Kidney tubule cell (primary cell): Measurements from ENCODE around the gene PRDM11.
A peak's percentile ranks its signal among the peaks of the same experiment; 100 is the strongest.

Experiments
- DNase-seq: peaks from one replicate; pipeline ENCODE4 v3.0.0-alpha.2; 2018; ENCODE audit warnings: low spot score

Gene PRDM11

DNA sequence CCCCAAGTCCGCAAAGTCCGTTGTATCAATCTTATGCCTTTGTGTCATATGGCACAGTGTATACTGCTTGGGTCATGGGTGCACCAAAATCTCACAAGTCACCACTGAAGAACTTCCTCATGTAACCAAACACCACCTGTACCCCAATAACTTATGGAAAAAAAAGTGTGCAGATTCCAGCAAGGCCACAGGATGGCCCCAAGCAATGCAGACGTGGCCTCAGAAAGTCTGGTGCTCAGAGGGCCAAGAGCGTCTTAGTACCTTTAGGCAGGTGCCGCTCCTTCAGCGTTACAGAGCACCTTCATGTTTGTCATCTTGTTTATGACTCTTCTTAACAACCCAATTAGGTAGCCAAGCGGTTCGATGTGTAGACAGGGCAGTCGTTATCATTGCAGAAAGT is 65.3 kb downstream of the PRDM11 start:
- DNase-seq: no peak

DNA sequence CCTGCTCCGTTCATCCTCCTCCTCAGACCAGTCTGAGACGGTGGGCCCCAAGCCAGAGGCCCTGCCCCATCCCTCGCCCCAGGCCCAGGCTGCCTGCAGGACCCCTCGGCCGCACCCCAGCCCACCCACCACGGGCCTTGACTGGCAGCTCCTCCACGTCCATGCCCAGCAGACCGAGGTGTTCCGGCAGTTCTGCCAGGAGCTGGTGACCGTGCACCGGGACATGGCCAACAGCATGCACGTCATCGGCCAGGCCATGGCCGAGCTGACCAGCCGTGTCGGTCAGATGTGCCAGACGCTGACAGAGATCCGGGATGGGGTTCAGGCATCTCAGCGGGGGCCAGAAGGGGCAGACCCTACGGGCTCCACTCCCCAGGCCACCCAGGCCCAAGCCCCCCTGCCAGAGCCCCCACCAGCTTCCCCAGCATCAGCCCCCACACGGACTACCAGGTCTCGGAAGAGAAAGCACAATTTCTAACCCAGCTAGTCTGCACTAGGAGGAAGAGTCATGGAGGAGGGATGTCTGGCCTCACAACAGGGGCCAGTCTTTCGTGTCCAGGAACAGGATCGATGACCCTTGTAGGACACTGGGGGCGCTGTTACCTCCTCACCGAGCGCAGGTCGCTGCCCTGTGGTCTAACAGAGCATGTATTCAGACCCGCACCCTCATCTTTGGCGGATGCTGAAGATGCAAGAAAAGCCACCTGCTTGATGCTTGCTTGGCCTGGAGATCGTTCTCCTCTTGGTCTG is 66.3 kb downstream of the PRDM11 start:
- no peak for DNase-seq

DNA sequence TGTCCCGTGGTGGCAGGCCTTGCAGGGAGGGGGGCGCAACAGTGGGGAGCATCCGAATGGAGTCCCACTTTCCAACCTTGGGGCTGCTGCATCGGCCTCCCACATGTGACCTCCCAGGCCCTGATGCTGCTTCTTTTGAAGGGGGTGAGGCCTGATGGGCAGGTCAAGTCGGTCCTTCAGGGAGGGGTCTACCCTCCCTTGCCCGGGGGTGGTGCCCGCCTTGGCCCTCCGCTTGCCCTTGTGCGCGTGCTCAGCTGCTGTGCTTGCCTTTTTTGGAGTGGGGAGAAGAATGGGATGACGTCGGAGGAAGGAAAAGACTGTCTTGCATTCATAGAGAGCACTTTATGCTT is 66.9 kb downstream of the PRDM11 start:
- DNase-seq: no peak

DNA sequence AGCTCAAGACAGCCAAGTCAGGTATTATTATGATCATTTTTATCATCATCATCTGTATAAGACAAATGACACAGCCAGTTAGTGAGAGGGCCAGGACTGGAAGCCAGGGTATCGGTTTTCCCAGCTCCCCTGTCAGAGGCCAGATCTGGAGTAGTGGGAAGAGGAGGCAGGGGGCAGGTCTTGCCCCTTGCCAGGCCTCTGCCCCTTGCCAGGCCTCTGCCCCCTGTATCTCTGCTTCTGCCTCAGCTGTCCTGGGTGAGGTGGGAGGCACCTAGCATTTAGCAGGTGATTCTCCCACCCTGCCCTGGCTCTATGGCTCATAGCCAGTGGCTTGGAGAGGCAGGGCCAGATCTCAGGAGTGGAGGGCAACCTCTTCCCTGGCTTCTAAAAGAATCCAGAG is 67.3 kb downstream of the PRDM11 start:
- no peak for DNase-seq

DNA sequence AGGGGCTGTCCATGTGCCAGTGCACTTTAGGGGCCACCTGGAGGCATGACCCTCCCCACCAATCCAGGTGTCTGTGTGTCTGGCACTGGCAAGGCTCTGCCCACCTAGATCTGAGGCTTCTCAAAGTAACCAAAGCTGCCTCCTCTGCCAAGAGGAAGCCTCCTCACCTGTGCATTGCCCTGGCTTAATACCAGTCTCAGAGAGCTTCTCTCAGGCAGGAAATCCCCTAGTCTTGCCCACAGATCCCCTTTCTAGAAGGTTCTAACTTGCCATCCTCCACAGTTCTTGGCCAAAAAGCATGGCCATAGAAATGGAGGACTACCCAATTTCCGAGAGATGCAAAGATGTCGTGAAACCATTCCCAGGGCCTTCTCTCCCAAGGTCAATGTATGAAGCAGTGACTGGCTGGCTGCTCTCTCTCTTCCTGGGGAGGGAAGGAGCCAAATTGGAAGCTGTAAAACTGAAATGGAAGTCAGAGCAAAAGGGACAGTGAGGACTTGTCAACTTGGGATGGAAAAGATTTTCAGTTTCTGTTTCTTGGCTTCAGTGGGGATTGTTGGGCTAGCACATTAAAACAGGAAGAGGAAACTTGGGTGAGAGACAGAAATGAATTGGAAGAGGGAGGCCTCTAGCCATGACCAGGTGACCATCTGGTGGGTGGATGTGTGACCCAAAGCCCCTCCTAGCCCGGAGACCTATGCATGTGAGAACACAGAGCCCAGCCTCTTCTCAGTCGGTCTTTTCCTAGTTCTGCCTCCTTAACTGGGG is 68.8 kb downstream of the PRDM11 start:
- no peak for DNase-seq

DNA sequence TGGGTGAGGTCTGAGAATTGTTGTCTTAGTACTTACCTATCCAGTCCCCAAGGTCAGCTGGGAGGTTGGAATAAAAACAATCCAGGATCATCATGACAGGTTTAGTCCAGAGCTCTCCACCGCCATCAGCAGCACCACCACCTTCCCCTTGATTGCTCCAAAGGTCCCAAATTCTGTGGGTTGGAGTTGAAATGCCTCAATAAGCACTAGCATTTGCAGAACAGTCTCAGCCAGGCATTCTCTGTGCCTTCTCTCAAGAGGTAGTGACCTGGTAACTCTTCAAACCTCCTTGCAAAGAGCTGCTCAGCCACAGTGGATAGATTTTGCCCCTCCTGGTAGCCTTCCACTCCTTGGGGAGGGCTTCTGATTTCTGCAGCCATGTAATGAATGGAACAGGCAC is 69.6 kb downstream of the PRDM11 start:
- no peak for DNase-seq

DNA sequence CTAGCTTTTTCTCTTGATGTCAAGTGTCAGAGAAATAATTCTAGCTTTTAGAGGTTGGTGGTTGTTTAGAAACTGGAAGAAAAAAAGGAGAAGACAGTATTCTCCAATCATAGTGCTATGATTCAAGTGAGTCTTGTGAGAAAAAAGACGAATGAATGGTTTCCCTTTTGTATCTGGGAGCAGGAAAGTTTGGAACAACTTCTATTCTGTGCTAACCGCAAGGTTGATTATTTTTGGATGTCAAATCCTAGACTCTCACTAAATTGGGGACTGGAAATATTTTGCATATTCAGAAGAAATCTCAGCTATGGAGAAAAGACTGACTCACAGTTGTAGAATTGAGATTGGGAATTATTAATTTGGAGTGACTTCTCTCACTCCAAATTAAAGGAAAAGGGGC is 70.5 kb downstream of the PRDM11 start:
- no peak for DNase-seq

DNA sequence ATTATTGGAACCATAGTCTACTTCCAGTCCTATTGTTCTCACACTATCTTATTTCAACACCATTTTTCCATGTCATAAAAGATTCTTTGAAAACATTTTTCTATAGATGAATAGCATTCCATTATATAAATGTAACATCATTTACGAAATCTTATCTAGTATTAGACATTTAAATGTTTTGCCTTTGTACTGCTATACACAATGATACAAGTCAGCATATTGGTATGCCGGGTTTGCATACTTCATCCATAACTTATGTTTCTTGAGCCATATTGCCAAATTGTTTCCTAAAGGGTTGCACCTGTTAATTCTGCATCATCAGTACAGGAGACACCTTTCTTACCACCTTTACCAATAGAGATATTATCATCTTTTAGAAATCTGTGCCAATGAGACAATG is 71.6 kb downstream of the PRDM11 start:
- no peak for DNase-seq

DNA sequence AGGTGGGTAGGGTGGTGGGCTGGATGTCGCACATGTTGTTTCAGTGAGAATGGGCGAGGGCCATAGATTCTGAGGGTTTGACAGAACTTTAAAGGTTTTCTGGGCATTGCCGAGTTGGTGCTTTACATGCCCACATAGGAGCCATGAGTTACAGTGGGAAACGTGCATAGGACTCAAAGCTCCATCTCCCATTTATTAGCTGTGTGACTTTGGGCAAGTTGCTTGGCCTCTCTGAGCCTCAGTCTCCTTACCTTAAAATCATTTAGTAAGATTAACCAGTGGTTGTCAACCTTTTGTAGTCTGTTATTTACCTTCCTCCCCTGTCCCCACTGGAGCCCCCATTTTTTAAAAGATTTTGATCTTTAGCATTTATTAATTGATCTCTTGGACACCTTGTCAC is 72.3 kb downstream of the PRDM11 start:
- DNase-seq: no peak

DNA sequence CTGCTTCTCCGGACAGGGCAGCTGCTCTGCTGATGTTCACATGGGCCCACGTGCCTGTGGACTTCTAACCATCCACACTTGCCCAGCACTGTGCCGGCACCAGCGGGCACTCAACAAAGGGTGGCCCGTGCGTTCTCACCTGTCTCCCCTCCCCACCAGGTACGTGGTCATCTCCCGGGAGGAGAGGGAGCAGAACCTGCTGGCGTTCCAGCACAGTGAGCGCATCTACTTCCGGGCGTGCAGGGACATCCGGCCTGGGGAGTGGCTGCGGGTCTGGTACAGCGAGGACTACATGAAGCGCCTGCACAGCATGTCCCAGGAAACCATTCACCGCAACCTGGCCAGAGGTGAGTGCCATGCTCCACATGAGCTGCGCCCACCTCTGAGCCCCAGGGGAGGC is 73.0 kb downstream of the PRDM11 start:
- DNase-seq: no peak

DNA sequence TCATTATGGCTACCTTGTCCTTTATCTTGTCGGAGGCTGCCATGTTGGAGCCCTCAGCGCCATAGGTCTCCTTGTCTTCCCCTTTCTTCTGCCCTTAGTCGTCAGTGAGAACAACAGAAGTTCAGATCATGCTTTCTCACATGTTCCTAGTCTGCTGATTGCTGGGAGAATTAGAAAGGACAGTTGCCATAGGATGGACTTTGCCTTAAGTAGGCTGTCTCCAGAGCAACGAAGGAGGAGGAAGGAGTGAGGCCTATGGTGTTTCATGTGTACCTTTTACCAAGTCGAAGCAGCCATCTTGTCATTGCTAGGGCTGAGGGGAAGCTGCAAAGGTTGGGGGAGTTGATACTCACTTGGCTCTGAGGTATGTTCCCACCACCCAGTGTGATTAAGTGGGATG is 77.1 kb downstream of the PRDM11 start:
- DNase-seq: no peak

DNA sequence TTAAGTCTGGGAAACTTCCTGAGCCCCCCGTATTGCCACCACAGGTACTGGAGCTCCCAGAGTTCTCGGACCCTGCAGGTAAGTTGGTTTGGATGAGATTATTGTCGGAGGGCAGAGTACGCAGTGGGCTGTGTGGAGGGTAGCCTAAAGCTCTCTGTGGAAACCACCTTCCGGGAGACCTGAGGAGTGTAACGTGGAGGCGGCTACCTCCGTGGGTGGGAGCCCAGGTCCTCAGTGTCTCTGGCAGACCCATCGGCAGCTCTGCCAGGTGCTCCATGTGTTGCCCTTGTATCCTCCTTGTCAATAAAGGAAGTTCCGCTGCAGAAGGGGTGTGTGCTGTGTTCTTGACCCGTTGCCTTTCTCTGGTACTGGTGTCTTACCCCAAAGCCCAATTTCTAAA is 78.3 kb downstream of the PRDM11 start:
- DNase-seq: no peak

DNA sequence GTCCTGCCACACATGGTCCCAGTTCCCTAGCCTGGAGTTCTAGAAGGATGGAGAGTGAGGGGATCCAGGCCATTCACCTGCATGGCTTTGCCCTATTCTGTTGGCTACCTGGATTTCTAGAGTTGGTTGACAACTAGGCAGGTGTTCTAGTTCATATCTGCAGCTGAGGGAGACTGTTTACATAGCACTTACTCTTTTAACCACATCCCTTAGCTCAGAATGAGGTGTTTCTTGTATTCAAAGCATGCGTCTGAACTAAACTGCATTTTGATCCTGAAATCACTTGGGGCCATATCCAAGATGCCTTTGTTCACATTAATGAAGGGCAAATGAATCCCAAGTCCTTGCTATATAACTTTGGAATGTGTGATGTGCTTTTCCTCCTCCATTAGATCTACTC is 78.8 kb downstream of the PRDM11 start:
- DNase-seq: no peak

DNA sequence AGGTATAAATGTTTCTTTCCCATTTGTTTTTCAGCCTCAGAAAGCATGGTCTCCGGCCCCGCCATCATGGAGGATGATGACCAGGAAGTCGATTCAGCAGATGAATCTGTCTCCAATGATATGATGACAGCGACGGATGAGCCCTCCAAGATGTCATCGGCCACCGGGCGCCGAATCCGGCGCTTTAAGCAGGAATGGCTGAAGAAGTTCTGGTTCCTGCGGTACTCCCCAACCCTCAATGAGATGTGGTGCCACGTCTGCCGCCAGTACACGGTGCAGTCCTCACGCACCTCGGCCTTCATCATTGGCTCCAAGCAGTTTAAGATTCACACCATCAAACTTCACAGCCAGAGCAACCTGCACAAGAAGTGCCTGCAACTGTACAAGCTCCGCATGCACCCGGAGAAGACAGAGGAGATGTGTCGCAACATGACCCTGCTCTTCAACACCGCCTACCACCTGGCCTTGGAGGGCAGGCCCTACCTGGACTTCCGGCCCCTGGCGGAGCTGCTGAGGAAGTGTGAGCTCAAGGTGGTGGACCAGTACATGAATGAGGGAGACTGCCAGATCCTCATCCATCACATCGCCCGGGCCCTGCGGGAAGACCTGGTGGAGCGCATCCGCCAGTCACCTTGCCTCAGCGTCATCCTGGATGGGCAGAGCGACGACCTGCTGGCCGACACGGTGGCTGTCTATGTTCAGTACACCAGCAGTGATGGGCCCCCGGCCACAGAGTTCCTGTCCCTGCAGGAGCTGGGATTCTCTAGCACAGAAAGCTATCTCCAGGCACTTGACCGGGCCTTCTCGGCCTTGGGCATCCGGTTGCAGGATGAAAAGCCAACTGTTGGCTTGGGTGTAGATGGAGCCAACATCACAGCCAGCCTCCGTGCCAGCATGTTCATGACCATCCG is 79.8 kb downstream of the PRDM11 start:
- no peak for DNase-seq

DNA sequence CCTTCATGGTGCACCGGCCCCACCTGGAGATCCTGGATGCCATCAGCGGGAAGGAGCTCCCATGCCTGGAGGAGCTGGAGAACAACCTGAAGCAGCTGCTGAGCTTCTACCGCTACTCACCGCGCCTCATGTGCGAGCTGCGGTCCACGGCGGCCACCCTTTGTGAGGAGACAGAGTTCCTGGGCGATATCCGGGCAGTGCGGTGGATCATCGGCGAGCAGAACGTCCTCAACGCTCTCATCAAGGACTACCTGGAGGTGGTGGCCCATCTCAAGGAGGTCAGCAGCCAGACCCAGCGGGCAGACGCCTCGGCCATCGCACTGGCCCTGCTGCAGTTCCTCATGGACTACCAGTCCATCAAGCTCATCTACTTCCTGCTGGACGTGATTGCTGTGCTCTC is 80.5 kb downstream of the PRDM11 start:
- DNase-seq: no peak

DNA sequence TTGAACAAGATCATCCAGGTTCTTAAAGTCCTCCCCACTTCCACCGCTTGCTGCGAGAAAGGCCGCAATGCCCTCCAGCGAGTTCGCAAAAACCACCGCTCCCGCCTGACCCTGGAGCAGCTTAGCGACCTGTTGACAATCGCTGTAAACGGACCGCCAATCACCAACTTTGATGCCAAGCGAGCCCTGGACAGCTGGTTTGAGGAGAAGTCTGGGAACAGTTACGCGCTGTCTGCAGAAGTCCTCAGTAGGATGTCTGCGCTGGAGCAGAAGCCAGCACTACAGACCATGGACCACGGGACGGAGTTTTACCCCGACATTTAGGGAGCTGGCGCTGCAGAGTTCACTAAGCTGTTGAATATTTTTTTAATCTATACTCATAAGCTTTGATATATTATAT is 81.4 kb downstream of the PRDM11 start:
- DNase-seq: no peak

DNA sequence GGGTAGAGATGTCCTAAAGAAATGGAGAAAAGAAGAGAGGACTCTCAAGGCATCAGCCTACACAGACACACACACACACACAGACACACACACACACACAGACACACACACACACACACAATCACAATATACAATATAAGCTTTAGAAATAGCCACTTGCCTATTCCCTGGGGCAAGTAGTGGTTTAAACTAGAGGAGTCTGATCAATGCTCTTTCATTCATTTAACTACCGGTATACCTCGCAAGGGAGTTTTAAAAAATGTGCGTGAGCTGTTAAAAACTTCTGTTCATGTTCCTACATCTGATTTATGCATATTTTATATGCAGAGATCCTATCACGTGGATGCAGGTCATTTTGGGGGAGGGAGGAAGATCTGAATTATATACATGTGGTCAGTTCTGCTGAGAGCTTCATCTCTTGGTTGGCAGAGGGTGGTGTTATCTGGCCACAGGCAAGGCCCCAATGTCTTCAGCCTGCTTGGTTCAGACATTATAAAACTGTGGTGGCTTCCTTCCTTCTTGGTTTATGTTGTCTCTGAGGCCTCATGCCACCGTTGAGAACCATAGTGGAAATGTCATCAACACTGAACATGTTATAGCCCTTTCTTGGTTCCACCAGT is 83.1 kb downstream of the PRDM11 start:
- DNase-seq: no peak

DNA sequence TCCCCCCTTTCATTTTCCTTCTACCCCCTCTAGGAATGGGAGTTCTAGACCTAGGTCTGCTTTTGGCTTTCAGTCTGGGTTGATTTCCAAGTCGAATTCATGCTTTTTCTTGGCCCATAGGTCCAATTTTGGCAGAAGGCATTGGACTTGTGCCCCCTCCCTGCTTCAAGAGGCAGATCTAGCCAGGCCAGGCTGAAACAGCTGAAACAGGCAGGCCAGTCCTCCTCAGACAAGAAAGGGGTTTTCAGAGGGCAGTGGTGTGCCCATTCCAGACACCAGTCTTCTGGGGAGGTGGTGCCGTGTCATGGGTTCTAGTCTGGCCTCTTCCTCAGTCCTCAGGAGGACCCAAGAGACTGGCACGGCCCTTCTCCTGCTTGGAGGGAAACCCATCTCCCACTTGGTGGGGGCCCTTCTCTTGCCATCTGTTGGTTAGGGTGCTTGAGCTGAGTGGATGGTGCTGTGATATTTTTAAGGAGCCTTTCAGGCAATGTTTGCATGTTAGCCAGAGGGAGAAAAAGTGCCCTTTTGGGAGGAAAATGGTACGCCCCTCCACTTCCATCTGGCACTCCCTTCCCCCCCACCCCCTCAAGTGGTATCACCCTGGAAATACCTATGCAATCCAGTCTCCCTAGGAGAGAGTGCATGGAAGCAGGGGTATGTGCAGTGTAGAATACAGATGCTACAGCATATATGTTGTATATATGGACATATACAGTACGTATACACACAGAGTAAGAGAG is 86.1 kb downstream of the PRDM11 start:
- DNase-seq: no peak

DNA sequence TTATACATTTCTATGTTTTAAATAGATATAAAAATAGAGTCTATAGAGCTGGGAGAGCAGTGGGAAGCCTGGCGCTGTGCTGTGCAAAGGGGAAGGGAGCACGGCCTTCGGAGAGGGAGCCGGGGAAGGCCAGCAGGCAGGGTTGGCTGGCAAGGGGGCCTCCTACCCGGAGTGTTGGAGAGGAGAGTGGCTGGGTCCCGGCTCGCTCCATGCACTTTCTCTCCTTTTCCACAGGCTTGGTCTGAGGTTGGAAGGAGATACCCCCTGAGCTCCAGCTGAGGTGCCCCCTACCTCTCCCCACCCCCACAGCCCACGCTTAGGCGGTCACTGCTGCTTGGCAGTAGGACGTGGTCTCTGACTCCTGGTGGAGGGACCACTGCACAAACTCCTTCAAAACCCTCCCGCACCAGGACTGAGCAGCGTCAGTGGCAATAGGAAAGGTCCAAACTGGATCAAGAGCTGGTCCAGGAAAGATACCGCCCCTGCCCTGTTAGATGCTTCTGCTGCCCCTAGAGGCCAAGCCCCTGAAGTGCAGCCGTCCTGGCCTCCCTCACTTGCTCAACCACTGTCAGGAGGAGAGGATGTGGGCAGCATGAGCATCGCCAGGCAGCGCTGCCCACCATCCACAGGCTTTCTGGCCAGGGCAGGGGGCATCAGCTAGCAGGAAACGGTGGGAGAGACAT is 86.8 kb downstream of the PRDM11 start:
- peak; percentile 56 for DNase-seq

DNA sequence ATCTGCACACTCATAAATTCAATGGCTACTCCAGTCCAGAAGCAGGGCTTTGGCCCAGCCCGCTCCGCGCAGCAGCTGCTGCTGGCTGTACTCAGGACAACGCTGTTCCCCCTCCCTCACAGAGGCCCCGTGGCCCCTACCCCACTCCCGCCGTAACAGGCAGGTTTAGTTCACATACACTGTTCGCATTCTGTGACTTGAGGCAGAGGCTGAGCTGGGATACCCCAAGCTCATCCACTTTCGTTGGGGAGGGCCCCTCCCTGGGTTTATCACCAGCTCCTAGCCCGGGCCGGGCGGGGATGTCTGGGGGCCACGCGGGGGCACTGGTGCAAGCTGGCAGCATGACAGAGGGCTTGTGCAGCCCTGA is 87.3 kb downstream of the PRDM11 start:
- no peak for DNase-seq

DNA sequence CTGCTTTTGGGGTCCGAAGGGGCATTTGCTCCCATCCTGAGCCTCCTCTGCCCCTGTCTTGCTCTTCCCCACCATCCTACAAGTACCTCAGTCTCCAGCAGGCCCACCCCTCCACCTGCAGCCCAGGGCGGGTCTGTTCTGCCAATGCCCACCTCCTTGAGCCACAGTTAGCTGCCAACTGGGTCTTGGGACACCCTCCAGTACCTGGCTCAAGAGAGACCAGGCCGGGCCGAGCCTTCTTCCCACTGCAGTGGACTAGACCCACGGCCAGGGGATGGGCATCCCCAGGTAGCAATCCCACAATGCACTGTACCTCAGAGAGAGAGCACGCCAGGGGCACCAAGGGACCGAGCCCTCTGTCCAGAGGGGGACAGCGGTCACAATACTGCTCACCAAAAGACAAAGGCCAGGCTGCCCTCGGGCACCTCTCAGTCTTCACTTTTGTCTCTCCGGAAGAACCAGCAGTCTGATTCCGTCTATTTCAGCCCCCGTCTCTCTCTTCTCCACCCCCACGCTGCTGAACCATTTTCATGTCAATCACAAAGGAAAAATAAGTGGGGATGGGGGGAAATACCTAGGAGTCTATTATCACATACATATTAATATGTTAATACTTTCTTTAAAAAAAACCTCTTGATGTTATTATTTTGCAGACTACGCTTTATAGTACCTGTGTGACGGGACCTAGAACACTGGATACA is 88.0 kb downstream of the PRDM11 start:
- no peak for DNase-seq
